Measurements from ENCODE around the gene TFDP1. TPM values are rescaled to one million over a fixed set of nuclear protein-coding genes. Genes with fewer than 3 reads are reported as not detected.

The TFDP1 gene
- polyA plus RNA-seq, 1 of the 3 experiments (the other 2 are of a cell fraction), result 76.7 TPM

DNA sequence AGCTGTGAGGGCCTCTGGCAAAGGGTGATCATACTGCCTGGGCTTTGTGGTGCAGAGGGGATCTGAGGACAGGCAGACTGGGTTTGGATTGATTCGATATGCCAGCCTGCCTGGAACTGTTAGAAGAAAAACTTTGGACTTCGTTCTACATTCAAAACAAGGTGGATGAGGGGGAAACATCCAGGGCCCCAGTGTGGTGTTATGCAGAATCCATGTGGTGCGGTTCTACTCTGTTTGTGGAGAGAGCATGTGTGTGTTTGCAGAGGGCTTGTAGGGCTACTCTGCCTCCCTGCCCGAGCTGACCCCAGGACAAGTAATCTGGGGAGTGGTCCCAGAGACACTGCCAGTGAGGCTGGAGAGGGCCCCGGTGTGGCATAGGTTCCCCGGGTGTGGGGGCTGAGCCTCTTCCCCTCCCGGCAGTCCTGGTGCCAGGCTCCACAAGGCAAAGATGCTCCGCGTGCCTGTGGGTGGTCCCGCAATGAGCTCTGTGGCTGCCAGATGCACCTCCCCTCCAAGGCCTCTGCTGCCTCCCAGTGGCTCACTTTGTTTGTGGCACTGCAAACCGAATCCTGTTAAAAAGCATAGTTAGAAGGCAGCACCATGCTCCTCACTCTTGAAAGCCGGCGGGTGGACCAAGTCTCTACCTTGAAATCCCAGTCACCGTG, 22.3 kb upstream of the TFDP1 start:
- Histone ChIP-seq H3K27me3 (ENCODE audit: insufficient read depth) (no peaks in the 10 kb centered on the region), H3F3A (replicated peaks; ENCODE audit: insufficient read depth) (no peaks in the 10 kb centered on the region), H3K9me2 (no peaks in the 10 kb centered on the region), H3K4me2 (peak overlapping the region; percentile 31; the same call in 1 of the 2 replicates), H3K79me2 (ENCODE audit: insufficient read depth) (no peaks in the 10 kb centered on the region), H3K4me3 (ENCODE audit: low read depth in 2 of 2, low read length in 1 of 2) (peak overlapping the region in 1 of 2 experiments; percentile 20; a peak in 1 of 4 replicates), H4K20me1 (ENCODE audit: insufficient read depth) (no peaks in the 10 kb centered on the region), H3K27ac (ENCODE audit: low read depth in 2 of 2, low read length in 1 of 2) (no peak overlapping the region), H3K9ac (no peak overlapping the region), H3K4me1 (ENCODE audit: control insufficient read depth in 1 of 2, insufficient read depth in 2 of 2, low read depth in 1 of 2, low read length in 1 of 2) (peaks cover 0 to 8% of the 10 kb centered on the region in 2 experiments; a peak in 1 of 4 replicates), H3K9me3 (no peaks in the 10 kb centered on the region), H2AFZ (ENCODE audit: low read depth) (peak overlapping the region; percentile 49; the same call in 1 of the 2 replicates), H3K36me3 (replicated peaks in 1 of 2; ENCODE audit: control insufficient read depth in 1 of 2, insufficient read depth in 2 of 2, low read length in 1 of 2) (no peaks in the 10 kb centered on the region)
- 43% methylated on average over 8 of the region's 14 CpGs for whole genome bisulfite sequencing (ENCODE audit: low lambda C conversion rate)
- POLR2A ChIA-PET, result interaction anchor here (1.2 kb wide), 1 partner anchor 18 kb away, joined by 3 read pairs; no protein-coding TSS in a partner anchor
- CTCF ChIA-PET, result interaction anchor here (0.6 to 6.6 kb wide), 41 partner anchors 9 to 328 kb away, joined by 3 to 128 read pairs (median 4); partner anchors contain the start of genes ADPRHL1 and DCUN1D2
- peak; percentile 90 for DNase-seq
- TF ChIP-seq NFIC (IDR thresholded peaks at IDR 0.05; ENCODE audit: borderline replicate concordance) (no peak), MAX (IDR thresholded peaks at IDR 0.05; ENCODE audit: low read depth) (no peak), MXI1 (IDR thresholded peaks at IDR 0.05; ENCODE audit: low read depth, low read length) (peak; percentile 70; the same call in 1 of the 2 replicates), RXRA (IDR thresholded peaks at IDR 0.05; ENCODE audit: borderline replicate concordance, low read depth) (no peak), SMC3 (IDR thresholded peaks at IDR 0.05; ENCODE audit: low read depth, low read length) (peak; percentile 87), CTCF (IDR thresholded peaks at IDR 0.05) (peak; percentile 74), FOXJ3 (CRISPR knock-in tag; IDR thresholded peaks at IDR 0.05) (no peak), REST (IDR thresholded peaks at IDR 0.05; ENCODE audit: low read depth, low read length) (no peak), CHD2 (IDR thresholded peaks at IDR 0.05; ENCODE audit: low read length, partially characterized antibody) (peak; percentile 29), RAD21 (IDR thresholded peaks at IDR 0.05; ENCODE audit: low read length) (peak; percentile 96), POLR2AphosphoS5 (IDR thresholded peaks at IDR 0.05; ENCODE audit: low read depth, low read length) (no peak), YY1 (IDR thresholded peaks at IDR 0.05; ENCODE audit: low read depth) (no peak)

Data from SK-N-SH (cell line).